ENCODE measurements around the gene TTLL8.
"Not testable (repeated sequence)": the region's sequence is repeated elsewhere in the genome, so short reads cannot be mapped to it uniquely, and the experiment has no call there.

The TTLL8 gene

DNA sequence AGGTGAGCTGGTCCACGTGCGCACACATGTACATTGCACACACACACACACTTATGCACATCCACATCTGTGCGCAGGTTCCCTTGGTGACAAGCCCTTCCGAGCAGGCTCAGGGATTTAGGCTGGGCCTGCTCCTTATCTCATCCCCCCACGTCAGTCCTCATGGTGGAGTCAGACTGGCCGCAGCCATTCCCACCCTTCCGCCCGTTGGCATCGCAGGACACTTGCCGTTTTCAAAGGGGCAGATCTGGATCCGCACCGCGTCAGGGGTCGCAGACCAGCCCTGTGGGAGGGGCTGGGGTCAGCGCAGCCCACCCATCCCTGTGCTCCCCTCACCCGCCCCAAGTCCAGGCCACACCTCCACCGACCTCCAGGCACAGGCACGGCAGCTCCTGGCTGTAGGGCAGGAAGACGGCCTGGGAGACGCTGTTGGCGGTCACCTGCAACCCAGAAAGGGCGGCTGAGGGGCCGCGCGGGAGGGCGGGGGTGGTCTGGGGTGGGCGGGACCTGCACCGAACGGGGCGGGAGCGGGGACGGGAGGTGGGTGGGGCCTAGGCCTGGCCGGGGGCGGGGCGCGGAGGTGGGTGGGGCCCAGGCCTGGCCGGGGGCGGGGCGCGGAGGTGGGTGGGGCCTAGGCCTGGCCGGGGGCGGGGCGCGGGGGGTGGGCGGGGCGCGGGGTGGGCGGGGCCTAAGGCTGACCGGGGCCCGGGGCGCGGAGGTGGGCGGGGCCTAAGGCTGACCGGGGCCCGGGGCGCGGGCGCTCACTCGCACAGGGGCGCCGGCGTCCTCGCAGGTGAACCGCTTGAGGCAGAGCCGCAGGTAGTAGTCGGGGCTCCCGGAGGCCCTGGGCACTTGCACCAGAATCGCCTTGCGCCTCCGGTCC is 58.8 kb downstream of the TTLL8 start:
- no peak for DNase-seq

DNA sequence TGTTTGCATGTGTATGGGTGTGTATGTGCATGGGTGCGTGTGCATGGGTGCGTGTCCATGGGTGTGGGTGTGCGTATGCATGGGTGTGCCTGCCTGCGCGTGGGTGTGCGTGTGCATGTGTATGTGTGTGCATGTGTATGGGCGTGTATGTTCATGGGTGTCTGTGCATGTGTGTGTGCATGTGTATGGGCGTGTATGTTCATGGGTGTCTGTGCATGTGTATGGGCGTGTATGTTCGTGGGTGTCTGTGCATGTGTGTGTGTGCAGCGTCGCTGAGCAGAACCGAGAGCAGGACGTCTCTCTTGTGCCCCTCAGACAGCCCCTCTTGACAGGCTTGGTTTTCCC is 59.4 kb downstream of the TTLL8 start:
- no peak for DNase-seq

DNA sequence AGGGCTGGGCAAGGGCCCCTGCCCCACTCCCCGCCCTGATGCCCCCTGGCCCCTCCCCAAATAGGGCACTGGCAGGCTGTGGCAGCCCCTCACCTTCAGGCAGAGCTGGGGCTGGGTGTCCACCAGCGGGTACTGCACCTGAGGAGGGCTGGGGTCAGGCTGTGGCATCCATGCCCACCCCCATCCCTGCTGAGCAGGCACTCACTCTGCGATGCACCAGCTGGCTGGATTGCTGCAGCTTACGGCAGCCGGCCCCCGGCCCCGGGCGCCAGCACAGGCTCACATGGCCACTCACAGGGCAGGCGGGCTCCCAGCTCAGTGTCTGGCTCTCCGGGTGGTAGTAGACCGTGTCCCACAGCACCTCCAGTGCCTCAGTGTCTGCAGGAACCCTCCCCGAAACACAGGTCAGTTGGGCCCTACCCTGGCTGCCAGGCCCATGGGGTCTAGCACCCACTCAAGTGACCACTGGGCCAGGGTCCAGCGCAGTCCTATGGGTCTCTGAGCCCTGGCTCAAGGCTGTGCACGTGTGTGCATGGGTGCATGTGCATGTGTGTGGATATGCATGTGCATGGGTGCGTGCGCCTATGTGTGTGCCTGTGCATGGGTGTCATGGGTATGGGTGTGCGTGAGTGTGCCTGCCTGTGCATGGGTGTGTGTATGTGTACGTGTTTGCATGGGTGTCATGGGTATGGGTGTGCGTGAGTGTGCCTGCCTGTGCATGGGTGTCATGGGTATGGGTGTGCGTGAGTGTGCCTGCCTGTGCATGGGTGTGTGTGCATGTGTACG is 60.0 kb downstream of the TTLL8 start:
- DNase-seq = no peak

DNA sequence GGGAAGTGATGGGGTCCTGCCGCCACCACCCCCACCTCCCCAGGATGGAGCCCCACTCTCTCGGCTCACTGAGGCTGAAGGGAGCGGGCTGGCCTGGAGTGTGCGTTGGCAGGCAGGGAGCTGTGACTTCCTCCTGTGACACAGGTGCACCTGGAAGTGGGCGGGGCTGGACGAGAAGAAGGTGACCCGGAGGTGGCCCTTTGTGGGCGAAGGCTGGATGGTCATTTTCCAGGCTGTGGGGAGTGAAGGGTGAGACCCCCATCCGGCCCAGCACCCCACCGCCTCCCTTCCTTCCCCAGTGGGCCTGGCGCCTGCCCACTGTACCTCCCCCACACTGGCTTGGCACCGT is 60.9 kb downstream of the TTLL8 start:
- DNase-seq = no peak

DNA sequence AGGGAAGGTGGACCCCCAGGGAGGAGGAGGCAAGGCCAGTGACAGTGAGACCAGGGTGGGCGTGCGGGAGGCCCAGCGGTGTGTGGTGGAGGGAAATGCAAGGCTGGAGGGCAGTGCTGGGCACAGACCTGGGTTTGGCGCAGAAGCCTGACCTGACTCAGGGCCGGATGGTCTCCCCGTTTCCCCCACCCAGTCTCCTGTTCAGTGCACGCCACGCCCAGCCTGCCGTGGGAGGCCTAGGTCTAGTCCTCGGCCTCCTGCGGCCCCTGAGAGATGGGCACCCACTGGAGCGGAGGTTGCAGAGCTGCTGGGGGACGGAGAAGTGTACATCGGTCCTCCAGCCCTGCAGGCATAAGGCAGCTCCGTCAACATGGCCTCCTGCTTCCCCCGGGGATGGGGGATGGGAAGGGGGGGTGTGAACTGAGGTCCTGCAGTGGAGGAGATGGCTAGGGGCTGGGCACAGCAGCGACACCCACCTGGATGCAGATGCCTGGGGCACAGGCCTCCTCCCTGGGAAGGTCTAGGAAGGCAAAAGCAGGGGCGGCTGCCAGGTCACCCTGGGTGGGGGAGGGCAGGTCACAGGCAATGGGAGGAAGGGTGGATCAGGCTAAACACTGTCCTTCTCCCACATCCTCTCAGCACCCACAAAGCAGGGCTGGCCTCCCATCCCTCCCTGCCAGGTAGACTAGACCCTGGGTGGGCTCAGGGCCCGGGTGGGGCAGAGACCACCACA is 61.4 kb downstream of the TTLL8 start:
- DNase-seq = no peak

DNA sequence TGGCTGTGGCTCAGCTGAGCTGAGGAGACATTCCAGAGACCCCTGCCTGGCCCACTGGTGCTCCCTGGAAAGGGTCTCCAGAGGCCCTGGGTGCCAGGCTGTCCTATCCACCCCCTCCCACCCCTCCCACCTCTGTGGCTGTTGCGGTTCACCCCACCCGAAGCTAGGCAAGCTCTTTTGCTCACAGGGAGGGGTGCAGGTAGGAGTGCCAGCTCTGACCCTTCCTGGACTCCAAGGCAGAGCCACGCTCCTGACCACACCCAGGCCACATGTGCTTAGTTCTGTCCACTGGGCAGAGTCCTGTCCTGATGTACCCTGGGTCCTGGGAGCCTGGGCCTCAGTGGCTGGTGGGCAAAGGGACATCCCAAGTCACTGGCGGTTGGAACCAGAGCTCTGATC is 62.0 kb downstream of the TTLL8 start:
- DNase-seq = no peak

DNA sequence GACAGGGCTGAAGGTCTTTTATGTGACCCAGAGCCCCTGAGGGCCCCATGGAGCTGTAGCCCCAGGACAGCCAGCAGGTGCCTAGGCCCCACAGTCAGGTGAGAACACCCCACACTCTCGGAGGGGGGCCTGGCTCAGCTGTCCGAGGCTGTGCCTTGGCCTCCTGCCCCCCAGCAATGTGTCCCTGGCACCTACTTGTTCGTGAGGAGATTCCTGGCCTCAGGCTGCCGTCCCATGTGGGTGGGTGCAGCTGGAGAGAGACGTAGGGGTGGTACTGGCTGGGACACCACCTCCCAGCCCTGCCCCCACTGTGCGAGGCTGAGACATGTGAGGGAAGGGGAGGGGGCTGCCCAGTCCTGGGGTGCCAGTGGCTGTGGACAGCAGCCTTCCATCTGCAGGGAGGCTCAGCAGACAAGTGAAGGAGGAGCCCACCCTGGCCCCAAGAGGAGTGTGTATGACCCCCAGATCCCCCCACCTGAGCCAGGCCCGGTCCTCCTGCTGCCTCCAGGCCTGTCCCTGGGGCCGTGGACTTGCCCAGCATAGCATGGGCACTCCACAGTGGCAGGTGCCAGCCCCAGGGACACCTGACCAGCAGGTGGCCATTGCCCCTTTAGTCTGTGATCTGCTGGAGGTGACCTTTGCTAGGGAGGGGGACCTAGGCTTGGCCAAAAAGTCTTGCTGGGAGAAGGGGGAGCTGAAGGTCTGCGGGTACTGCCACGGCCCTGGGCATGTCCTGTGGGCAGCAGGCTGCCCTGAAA is 62.6 kb downstream of the TTLL8 start:
- DNase-seq = no peak

DNA sequence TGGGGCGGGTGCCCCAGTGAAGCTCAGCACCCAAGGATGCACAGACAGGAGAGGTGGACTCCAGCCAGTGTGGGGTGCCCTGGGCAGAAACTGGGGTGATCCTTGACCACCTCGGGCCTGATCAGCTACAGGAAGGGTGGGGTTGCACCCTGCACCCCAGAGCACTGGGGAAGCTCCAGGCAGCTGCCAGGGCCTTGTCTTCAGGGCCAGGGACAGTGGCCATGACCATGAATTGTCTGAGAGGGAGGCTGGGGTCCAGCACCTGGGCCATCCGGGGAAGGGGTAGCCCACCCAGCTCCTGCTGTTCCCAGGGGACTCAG is 63.1 kb downstream of the TTLL8 start:
- no peak for DNase-seq

DNA sequence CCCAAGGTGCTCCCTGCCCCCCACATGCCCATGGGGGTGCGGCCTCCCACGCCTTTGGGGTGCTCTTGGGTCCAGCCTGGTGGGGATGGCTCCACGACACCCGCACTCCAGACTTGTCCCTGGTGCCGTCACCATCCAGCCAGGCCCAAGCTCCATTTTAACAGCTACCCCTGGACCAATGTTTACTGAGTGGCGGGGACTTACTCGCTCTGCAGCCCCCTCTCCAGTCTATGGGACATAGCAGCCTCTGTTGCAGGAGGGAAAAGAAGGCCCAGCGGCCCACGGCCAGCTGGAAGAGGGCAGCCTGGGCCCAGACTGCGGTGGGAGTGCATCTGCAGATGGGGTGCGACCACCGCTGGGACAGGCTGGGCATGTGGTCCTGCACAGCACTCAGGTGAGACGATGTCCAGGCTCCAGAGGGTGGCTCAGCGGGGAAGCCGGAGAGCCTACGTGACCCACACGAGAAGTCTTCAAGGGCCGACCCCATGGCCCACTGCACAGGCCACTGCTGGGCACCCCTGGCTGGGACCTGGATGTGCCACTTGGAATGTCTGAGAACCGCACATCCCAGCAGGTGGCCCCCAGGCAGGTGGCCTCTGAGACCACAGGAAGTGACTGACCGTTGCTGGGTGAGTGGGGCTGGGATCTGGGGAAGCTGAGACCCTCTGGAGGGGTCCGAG is 63.6 kb downstream of the TTLL8 start:
- no peak for DNase-seq

DNA sequence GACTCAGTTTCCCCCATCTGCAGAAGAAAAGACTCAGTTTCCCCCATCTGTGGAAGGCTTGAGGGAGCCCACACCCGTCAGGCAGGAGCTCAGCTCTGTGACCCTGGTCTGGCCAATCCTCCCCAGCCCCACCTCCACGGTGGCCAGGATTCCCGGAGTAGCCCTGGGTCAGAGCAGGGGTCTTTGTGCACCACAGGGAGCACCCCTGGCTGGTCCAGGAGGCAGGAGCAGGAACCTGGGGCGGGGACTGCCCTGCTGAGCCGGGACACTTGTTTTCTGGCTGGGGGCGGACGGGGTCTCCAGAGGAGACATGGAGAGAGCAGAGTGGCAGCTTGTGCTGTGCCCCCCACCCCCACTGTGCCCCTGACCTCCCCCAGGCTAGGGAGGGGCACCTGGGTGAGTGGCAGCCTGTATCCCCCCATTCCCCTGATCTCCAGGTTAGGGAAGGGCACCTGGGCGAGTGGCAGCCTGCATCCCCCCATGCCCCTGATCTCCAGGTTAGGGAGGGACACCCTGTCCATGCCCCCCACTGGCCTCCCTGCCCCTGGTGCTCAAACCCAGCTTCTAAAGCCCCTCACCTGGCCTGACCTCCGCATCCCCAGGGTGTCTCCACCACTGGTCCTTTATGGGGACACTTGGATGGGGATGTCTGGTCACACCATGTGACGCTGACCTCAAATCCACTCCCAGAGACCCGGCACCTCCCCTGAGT is 64.3 kb downstream of the TTLL8 start:
- no peak for DNase-seq

DNA sequence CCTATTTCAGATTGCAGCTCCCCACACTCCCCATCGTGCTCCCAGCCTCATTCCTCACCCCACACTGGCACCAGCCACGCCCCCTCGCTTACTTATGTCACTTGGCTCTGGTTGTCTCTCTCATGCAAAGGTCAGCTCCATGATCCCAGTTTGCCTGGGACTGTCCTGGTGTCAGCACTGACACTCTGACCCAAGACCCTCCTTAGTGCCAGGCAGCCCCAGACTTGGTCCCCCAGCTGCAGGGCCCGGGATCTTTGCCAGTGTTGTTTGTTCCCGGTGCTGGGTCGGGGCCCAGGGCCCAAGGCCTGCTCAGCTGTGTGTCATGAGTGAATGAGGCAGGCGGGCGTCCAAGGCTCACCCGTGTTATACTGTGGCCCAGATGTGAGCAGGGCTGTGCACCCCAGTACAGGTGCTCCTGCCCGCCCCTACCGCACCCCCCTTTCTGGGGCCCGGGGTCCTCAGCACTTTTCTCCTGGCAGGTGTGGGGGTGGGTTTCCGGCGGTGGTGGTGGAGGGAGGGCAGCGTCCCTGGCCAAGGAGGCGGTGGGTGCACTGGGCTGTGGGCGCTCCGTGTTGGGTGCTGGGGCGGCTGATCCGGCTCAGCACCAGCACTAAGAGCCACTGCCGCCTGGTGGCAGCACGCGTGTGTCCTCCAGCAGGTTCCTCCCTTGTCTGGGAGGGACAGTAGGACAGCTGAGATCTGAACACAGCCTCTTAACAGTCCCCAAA is 65.0 kb downstream of the TTLL8 start:
- DNase-seq = peak; percentile 76

DNA sequence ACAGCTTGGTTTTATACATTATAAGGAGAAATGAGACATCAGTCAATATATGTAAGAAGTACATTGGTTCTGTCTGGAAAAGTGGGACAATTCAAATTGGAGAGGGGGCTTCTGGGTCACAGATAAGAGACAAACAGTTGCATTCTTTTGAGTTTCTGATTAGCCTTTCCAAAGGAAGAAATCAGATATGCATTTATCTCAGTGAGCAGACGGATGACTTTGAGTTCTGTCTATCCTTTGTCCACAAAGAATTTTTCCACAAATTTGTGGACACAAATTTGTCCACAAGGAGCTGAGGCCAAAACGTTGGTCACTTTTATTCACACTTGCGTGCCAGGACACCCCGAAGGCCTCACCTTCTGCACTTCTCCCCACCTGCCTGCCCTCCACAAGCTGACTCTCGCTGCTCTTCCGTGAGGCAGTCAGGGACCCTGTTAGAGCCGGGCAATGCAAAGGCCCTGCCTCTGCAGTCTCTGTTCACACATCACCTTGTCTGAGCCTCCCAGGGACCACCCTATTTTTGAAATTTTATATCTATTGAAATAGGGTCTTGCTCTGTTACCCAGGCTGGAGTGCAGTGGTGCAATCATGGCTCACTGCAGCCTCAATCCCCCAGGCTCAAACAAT is 66.1 kb downstream of the TTLL8 start:
- DNase-seq = no peak

DNA sequence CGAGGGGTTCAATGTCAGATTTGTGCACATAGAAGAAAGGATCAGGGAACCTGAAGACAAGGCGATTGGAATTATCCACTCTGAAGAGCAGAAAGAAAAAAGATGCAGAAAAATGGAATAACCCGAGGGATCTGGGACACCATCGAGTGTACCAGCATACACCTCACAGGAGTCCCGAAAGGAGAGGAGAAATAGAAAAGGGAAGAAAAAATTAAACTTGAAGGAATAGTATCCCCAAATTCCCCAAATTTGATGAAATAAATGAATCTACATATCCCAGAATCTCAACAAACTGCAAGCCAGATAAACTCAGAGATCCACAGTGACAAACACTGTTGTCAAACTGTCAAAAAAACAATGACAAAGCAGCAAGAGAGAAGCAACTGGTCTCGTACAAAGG is 66.9 kb downstream of the TTLL8 start:
- DNase-seq = no peak

DNA sequence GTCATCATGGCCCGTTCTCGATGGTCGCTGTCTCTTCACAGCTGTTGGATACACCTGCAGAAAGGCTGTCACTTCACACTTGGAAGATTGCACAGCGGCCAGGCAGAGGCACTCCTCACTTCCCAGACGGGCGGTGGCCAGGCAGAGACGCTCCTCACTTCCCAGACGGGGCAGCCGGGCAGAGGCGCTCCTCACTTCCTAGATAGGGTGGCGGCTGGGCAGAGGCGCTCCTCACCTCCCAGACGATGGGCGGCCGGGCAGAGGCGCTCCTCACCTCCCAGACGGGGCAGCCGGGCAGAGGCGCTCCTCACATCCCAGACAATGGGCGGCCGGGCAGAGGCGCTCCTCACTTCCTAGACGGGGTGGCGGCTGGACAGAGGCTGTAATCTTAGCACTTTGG is 68.3 kb downstream of the TTLL8 start:
- not testable (repeated sequence) for DNase-seq

DNA sequence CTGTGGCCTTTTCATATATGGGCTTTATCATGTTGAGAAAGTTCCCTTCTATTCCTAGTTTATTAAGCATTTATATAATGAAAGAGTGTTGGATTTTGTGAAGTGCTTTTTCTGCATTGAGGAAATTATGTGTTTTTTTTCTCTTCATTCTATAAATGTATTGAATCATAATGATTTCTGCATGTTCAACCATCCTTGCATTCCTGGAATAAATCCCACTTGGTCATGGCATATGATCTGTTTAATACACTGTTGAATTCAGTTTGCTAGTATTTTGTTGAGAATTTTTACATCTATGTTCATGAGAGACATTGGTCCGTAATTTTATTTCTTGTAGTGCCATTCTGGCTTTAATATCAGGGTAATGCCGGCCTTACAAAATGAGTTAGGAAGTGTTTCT is 71.8 kb downstream of the TTLL8 start:
- no peak for DNase-seq

DNA sequence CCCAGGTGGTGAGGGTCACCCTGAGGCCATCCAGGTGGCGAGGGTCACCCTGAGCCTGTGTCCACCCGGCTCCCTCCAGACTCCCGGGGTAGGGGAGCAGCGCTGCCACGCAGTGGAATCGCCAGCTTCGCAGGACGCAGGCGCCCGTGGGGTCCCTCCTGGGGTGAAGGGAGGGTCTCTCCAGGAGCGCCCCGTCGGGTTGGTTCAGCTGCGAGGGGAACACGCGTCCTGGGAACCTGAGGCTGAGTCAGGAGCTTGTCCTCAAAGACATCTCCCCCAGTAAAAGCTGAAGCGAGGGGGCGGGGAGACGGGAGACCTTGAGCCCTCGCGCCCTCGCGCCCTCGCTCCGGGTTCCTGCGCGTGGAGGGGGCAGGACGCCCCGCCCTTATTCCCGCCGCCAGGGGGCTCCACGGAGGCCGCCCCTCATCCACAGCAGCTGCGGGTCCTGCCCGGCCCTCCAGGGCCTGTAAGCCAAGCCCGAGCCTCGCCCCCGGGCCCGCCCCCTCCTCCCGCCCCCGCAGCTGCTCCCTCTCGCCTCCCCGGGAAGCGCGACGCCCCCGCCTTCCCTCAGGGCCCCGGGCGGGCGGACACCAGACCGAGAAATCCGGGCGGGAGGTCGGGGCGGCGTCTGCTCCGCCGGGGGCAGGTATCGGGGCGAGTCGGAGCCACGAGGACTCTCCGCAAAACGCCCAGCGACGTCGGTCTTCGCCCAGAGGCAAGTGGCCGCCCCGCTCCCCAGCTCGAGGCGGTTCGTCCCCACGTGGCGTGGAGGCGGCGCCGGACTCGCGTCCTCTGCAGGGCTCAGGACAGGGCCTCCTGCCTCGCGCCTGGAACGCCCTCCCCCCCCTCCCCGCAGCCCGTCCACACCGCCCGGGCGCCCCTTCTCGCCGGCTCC is 74.7 kb downstream of the TTLL8 start:
- peak; percentile 58 for DNase-seq

DNA sequence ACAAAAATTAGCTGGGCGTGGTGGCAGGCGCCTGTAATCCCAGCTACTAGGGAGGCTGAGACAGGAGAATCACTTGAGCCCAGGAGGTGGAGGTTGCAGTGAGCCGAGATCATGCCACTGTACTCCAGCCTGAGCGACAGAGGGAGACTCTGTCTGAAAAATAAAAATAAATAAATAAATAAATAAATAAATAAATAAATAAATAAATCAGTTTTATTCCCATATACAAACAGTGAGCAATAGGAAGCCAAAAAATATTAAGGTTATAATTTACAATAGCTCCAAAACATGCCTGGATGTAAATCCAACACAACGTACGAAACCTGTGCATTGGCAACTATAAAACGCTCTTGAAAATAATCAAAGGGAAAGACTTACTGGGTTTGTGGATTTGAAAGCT is 76.3 kb downstream of the TTLL8 start:
- DNase-seq = not testable (repeated sequence)

DNA sequence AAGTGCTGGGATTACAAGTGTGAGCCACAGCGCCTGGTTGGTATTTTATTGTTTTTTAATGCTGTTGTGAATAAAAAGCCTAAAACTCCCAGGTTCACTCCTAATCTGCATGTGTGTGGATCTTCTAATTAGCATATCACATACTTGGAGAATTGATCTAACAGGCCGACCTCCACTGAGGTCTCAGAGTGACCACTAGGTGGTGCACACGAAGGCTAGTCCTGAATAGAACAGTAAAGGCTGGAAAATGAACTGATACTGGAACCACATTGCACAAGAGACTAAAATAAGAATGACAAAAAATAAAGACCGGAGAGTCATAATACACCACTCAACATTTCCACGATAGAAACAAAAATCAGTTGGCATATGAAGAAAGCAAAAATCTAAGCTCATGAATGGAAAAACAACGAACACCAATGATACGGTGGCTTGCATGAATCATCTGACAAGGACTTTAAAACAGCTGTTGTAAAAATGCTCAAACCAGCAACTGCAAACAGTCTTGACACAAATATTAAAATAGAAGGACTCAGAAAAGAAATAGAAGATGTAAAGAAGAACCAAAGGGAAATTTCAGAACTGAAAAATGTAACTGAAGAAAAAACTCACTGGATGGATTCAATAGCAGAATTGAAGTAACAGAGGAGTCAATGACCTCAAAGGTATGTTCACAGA is 78.4 kb downstream of the TTLL8 start:
- no peak for DNase-seq

DNA sequence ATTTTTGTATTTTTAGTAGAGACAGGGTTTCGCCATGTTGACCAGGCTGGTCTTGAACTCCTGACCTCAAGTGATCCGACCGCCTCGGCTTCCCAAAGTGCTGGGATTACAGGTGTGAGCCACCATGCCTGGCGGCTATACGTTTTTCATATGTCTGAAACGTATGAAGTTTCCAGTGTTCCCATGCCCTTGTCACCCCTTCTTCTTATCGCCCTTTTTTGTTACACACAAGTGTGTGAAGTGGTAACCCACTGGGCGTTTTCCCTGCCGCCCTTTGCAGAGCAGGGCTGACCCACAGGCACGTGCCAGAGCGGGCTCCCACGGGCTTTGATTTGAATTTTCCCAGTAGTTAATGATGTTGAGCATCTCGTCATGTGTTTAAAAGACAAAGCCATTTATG is 80.5 kb downstream of the TTLL8 start:
- DNase-seq = no peak
